HEK293 (cell line): Measurements from ENCODE around the gene GPLD1.

ENCODE experiments used
- CTCF ChIA-PET: fragments of 350-600 bp; formaldehyde crosslinking; extraction: SDS; loops from one replicate; lab custom pipeline; 2021; ENCODE audit warnings: antibody characterized with exemption; lab: Yijun Ruan, JAX
- POLR2A ChIA-PET: fragments of 300-600 bp; formaldehyde crosslinking; extraction: SDS; loops from one replicate; lab custom pipeline; 2020; ENCODE audit warnings: antibody characterized with exemption, inconsistent platforms; lab: Yijun Ruan, JAX
- H3K27ac ChIP-seq: fragments of 200-500 bp; sonication (Bioruptor generic); 2 replicates; pipeline ENCODE4 v1.5.1; 2014; ENCODE audit warnings: low read depth, low read length, control low read depth, inconsistent platforms; ENCODE audit errors: extremely low read depth
- H3K36me3 ChIP-seq, 2 experiments: fragments of 200-500 bp in 1 of 2; sonication (Bioruptor generic) in 1 of 2; 1 replicate in 1 of 2; 2 replicates in 1 of 2; pipeline ENCODE4 v1.5.1; 2014 to 2017; ENCODE audit warnings: inconsistent platforms in 2 of 2, low read length in 2 of 2; ENCODE audit not compliant: control insufficient read depth in 2 of 2, insufficient read depth in 1 of 2
- H3K4me1 ChIP-seq: fragments of 200-500 bp; sonication (Bioruptor generic); 2 replicates; pipeline ENCODE4 v1.5.1; 2014; ENCODE audit warnings: mild to moderate bottlenecking, low read length, inconsistent platforms; ENCODE audit not compliant: control insufficient read depth, insufficient read depth
- H3K4me3 ChIP-seq: 2 replicates; pipeline ENCODE4 v1.5.1; 2011; ENCODE audit warnings: low read depth, mild to moderate bottlenecking, control low read depth, low read length, moderate library complexity
- H3K9me3 ChIP-seq: fragments of 200-500 bp; sonication (Bioruptor generic); 2 replicates; pipeline ENCODE4 v1.5.1; 2014; ENCODE audit warnings: low read depth, low read length, inconsistent platforms; ENCODE audit not compliant: control insufficient read depth, insufficient read depth
- BCL11B ChIP-seq: fragments of 450-650 bp; formaldehyde crosslinking; IDR thresholded peaks from 2 replicates; pipeline ENCODE4 v1.5.1; 2016; ENCODE audit warnings: low read depth, missing biosample characterization, missing genetic modification characterization
- IKZF3 ChIP-seq: fragments of 450-650 bp; IDR thresholded peaks from 2 replicates; pipeline ENCODE4 v1.5.0; 2018; ENCODE audit warnings: missing biosample characterization, mild to moderate bottlenecking, missing genetic modification characterization, moderate library complexity
- KLF16 ChIP-seq: fragments of 450-650 bp; formaldehyde crosslinking; IDR thresholded peaks from 2 replicates; pipeline ENCODE4 v1.5.1; 2017; ENCODE audit warnings: missing biosample characterization, missing genetic modification characterization
- OSR2 ChIP-seq: fragments of 450-650 bp; formaldehyde crosslinking; IDR thresholded peaks from 2 replicates; pipeline ENCODE4 v1.5.1; 2016; ENCODE audit warnings: missing biosample characterization, missing genetic modification characterization
- PRDM2 ChIP-seq: fragments of 450-650 bp; formaldehyde crosslinking; IDR thresholded peaks from 2 replicates; pipeline ENCODE4 v1.5.1; 2016; ENCODE audit warnings: missing biosample characterization, missing genetic modification characterization, borderline replicate concordance
- PRDM6 ChIP-seq: fragments of 450-650 bp; formaldehyde crosslinking; IDR thresholded peaks from 2 replicates; pipeline ENCODE4 v1.5.1; 2017; ENCODE audit warnings: missing biosample characterization, missing genetic modification characterization
- RBAK ChIP-seq: fragments of 450-650 bp; formaldehyde crosslinking; IDR thresholded peaks from 2 replicates; pipeline ENCODE4 v1.5.1; 2016; ENCODE audit warnings: missing biosample characterization, missing genetic modification characterization
- SP2 ChIP-seq: fragments of 450-650 bp; formaldehyde crosslinking; IDR thresholded peaks from 2 replicates; pipeline ENCODE4 v1.5.1; 2016; ENCODE audit warnings: missing biosample characterization, missing genetic modification characterization
- SP3 ChIP-seq: fragments of 450-650 bp; formaldehyde crosslinking; IDR thresholded peaks from 2 replicates; pipeline ENCODE4 v1.5.1; 2016; ENCODE audit warnings: missing biosample characterization, missing genetic modification characterization
- ZBTB44 ChIP-seq: fragments of 450-650 bp; IDR thresholded peaks from 2 replicates; pipeline ENCODE4 v1.5.1; 2018; ENCODE audit warnings: missing biosample characterization, mild to moderate bottlenecking, missing genetic modification characterization
- ZNF112 ChIP-seq: fragments of 450-650 bp; formaldehyde crosslinking; IDR thresholded peaks from 2 replicates; pipeline ENCODE4 v1.5.0; 2017; ENCODE audit warnings: missing biosample characterization, missing genetic modification characterization
- ZNF121 ChIP-seq: fragments of 450-650 bp; formaldehyde crosslinking; IDR thresholded peaks from 2 replicates; pipeline ENCODE4 v1.5.1; 2016; ENCODE audit warnings: missing biosample characterization, missing genetic modification characterization
- ZNF175 ChIP-seq: fragments of 450-650 bp; formaldehyde crosslinking; IDR thresholded peaks from 2 replicates; pipeline ENCODE4 v1.5.1; 2016; ENCODE audit warnings: missing biosample characterization, missing genetic modification characterization
- ZNF274 ChIP-seq, 2 experiments: fragments of 200-500 bp in 1 of 2; fragments of 450-650 bp in 1 of 2; sonication (Bioruptor generic) in 1 of 2; formaldehyde crosslinking in 1 of 2; IDR thresholded peaks; 2 replicates each; pipeline versions ENCODE4 v1.5.1 to v1.6.1; 2014 to 2016; ENCODE audit warnings: borderline replicate concordance in 1 of 2, inconsistent platforms in 1 of 2, low read length in 1 of 2, missing biosample characterization in 1 of 2, missing genetic modification characterization in 1 of 2
- ZNF561 ChIP-seq: fragments of 450-650 bp; IDR thresholded peaks from 2 replicates; pipeline ENCODE4 v1.5.1; 2018; ENCODE audit warnings: missing biosample characterization, missing genetic modification characterization, borderline replicate concordance
- ZNF600 ChIP-seq: fragments of 450-650 bp; formaldehyde crosslinking; IDR thresholded peaks from 2 replicates; pipeline ENCODE4 v1.5.1; 2016; ENCODE audit warnings: missing biosample characterization, missing genetic modification characterization
- ZNF626 ChIP-seq: fragments of 450-650 bp; sonication (Bioruptor Pico); formaldehyde crosslinking; IDR thresholded peaks from 2 replicates; pipeline ENCODE4 v1.5.1; 2018; ENCODE audit warnings: missing biosample characterization, missing genetic modification characterization, inconsistent platforms
- ZNF629 ChIP-seq: fragments of 450-650 bp; formaldehyde crosslinking; IDR thresholded peaks from 2 replicates; pipeline ENCODE4 v1.5.1; 2017; ENCODE audit warnings: missing biosample characterization, missing genetic modification characterization
- ZNF654 ChIP-seq: fragments of 450-650 bp; formaldehyde crosslinking; IDR thresholded peaks from 2 replicates; pipeline ENCODE4 v1.5.1; 2016; ENCODE audit warnings: low read depth, missing biosample characterization, missing genetic modification characterization
- ZNF701 ChIP-seq: fragments of 450-650 bp; formaldehyde crosslinking; IDR thresholded peaks from 2 replicates; pipeline ENCODE4 v1.5.1; 2016; ENCODE audit warnings: missing biosample characterization, missing genetic modification characterization
- ZNF830 ChIP-seq: fragments of 450-650 bp; IDR thresholded peaks from 2 replicates; pipeline ENCODE4 v1.5.0; 2018; ENCODE audit warnings: missing biosample characterization, missing genetic modification characterization, low read depth, mild to moderate bottlenecking, moderate library complexity
- ZSCAN30 ChIP-seq: fragments of 450-650 bp; IDR thresholded peaks from 2 replicates; pipeline ENCODE4 v1.5.1; 2018; ENCODE audit warnings: missing biosample characterization, mild to moderate bottlenecking, missing genetic modification characterization, moderate library complexity

The GPLD1 gene

GRCh38 chr6:24536466-24536865 lies 47.1 kb upstream of the GPLD1 start (continued):
- peak; percentile 98 for TF ChIP-seq PRDM6 (tag by site-specific recombination)
- TF ChIP-seq RBAK (tag by site-specific recombination), result no peak
- 0 out of 2 replicates have a peak, but pooled peaks have one; percentile 43 for TF ChIP-seq ZSCAN30 (tag by site-specific recombination)
- peak; percentile 80 for TF ChIP-seq ZBTB44 (tag by site-specific recombination)
- 0 out of 2 replicates have a peak, but pooled peaks have one; percentile 16 for TF ChIP-seq ZNF629 (tag by site-specific recombination)
- TF ChIP-seq ZNF626, result no peak
- TF ChIP-seq PRDM2 (tag by site-specific recombination), result no peak
- peak; percentile 96 for TF ChIP-seq OSR2 (tag by site-specific recombination)
- no peak for TF ChIP-seq ZNF830 (tag by site-specific recombination)
- no peak for TF ChIP-seq ZNF600 (tag by site-specific recombination)
- peak; percentile 67 for TF ChIP-seq IKZF3
- TF ChIP-seq ZNF561, result no peak
- TF ChIP-seq ZNF701 (tag by site-specific recombination), result no peak
- no peak for TF ChIP-seq ZNF654 (tag by site-specific recombination)
- no peak for TF ChIP-seq ZNF121 (tag by site-specific recombination)

GRCh38 chr6:24535210-24535609 lies 45.8 kb upstream of the GPLD1 start:
- CTCF ChIA-PET, result interaction anchor here (0.8 to 3.9 kb wide), 4 partner anchors 10 to 131 kb away, joined by 3 to 23 read pairs (median 10); no protein-coding TSS in a partner anchor
- peaks cover 10% of the 10 kb centered on the region; the same call in 1 of the 2 replicates for H3K4me1 ChIP-seq
- H3K9me3 ChIP-seq, result no peaks in the 10 kb centered on the region
- H3K4me3 ChIP-seq, result no peak overlapping the region
- TF ChIP-seq KLF16 (tag by site-specific recombination), result no peak
- TF ChIP-seq ZNF175 (tag by site-specific recombination), result no peak
- TF ChIP-seq ZNF274 (IDR thresholded peaks at IDR 0.05; ENCODE audit: low read length), result no peak
- no peak for TF ChIP-seq ZNF274 (tag by site-specific recombination; IDR thresholded peaks at IDR 0.05; ENCODE audit: borderline replicate concordance)
- TF ChIP-seq BCL11B (tag by site-specific recombination), result no peak
- no peak for TF ChIP-seq ZNF561
- no peak for TF ChIP-seq SP3
- no peak for TF ChIP-seq ZNF600 (tag by site-specific recombination)
- no peak for TF ChIP-seq SP2 (tag by site-specific recombination)
- no peak for TF ChIP-seq ZNF112
- POLR2A ChIA-PET, result no interaction called here
- peaks cover 0 to 15% of the 10 kb centered on the region in 2 experiments; a peak in 1 of 3 replicates for H3K36me3 ChIP-seq
- H3K27ac ChIP-seq, result no peak overlapping the region
